NCI-H1417 (cell line): ENCODE results near the gene TSPEAR.
A peak's percentile ranks its signal among the peaks of the same experiment; 100 is the strongest.

Experiments used
- DNase-seq, 3 experiments: peaks; one replicate each; lab custom pipeline; 2025; lab: John Stamatoyannopoulos, UW

TSPEAR gene

GRCh38 chr21:44466351-44466954 is 244.9 kb downstream of the TSPEAR start:
- DNase-seq: peak in 2 of 3 experiments; percentile 34 to 73

- no peak for DNase-seq
These were observed 247.0 kb downstream of the TSPEAR start for GRCh38 chr21:44464351-44464750.

GRCh38 chr21:44463724-44464123 is 247.6 kb downstream of the TSPEAR start:
- DNase-seq: no peak

- DNase-seq: no peak
These were observed 248.6 kb downstream of the TSPEAR start for GRCh38 chr21:44462834-44463200.

GRCh38 chr21:44462086-44462833 is 249.1 kb downstream of the TSPEAR start:
- DNase-seq: no peak

GRCh38 chr21:44461464-44462001 is 249.8 kb downstream of the TSPEAR start:
- DNase-seq: no peak

- DNase-seq: no peak
These were observed 250.4 kb downstream of the TSPEAR start for GRCh38 chr21:44461005-44461404.

- DNase-seq: no peak
These were observed 251.0 kb downstream of the TSPEAR start for GRCh38 chr21:44460441-44460755.

- no peak for DNase-seq
These were observed 251.5 kb downstream of the TSPEAR start for GRCh38 chr21:44459712-44460440.

- DNase-seq: no peak
These were observed 252.2 kb downstream of the TSPEAR start for GRCh38 chr21:44458971-44459711.

- no peak for DNase-seq
These were observed 254.2 kb downstream of the TSPEAR start for GRCh38 chr21:44456915-44457736.

- DNase-seq: no peak
These were observed 255.0 kb downstream of the TSPEAR start for GRCh38 chr21:44456214-44456914.

GRCh38 chr21:44455524-44456213 is 255.7 kb downstream of the TSPEAR start:
- peak; percentile 37 to 68 (median 68) for DNase-seq

- DNase-seq: peak; percentile 85 to 95 (median 94)
These were observed 256.4 kb downstream of the TSPEAR start, which contains the start of gene LRRC3 for GRCh38 chr21:44454747-44455523. Gene LRRC3, plus strand, starts transcription at chr21:44455510. Its CDS starts 1,135 bp downstream, at chr21:44456645.

- no peak for DNase-seq
These were observed 257.3 kb downstream of the TSPEAR start for GRCh38 chr21:44454058-44454457.

- no peak for DNase-seq
These were observed 258.3 kb downstream of the TSPEAR start for GRCh38 chr21:44453120-44453519.

- DNase-seq: no peak
These were observed 260.4 kb downstream of the TSPEAR start for GRCh38 chr21:44450999-44451398.

- no peak for DNase-seq
These were observed 261.0 kb downstream of the TSPEAR start for GRCh38 chr21:44450402-44450801.
